Activated CD4-positive, alpha-beta T cell treated with anti-CD3 and anti-CD28 coated beads, Interleukin-10, Interleukin-2, amounts not matched to agents 100 ng/mL and 50 ng/mL, durations not matched to agents 16 hours and 8 hours (primary cell): ENCODE measurements around the gene MLEC.
A peak's percentile ranks its signal among the peaks of the same experiment; 100 is the strongest.

Source experiments
- DNase-seq: peaks from one replicate; pipeline ENCODE4 v3.0.0-alpha.2; 2020

Gene MLEC

GRCh38 chr12:120686690-120687577, at the start of gene MLEC:
TSS of gene MLEC (plus strand) at chr12:120687149. CDS start at chr12:120687297, 148 bp downstream.
- peak; percentile 99 for DNase-seq

- DNase-seq = peak; percentile 60
These were observed 46.9 kb upstream of the MLEC start, which contains the start of gene CABP1 for GRCh38 chr12:120639771-120640721. TSS of gene CABP1 (plus strand) at chr12:120640626. CDS start at chr12:120640686, 60 bp downstream.

- peak; percentile 39 for DNase-seq
These were observed 45.8 kb upstream of the MLEC start for GRCh38 chr12:120640861-120641833.

GRCh38 chr12:120642121-120642520, 44.8 kb upstream of the MLEC start:
- DNase-seq = no peak

- no peak for DNase-seq
These were observed 44.1 kb upstream of the MLEC start for GRCh38 chr12:120642826-120643225.

- no peak for DNase-seq
These were observed 43.4 kb upstream of the MLEC start for GRCh38 chr12:120643574-120643973.

- no peak for DNase-seq
These were observed 40.9 kb upstream of the MLEC start for GRCh38 chr12:120646044-120646443.

- DNase-seq = no peak
These were observed 39.6 kb upstream of the MLEC start for GRCh38 chr12:120647375-120647755.

GRCh38 chr12:120649442-120650232, 37.3 kb upstream of the MLEC start:
- DNase-seq = no peak

- DNase-seq = no peak
These were observed 36.7 kb upstream of the MLEC start for GRCh38 chr12:120650233-120650690.

- DNase-seq = no peak
These were observed 35.1 kb upstream of the MLEC start for GRCh38 chr12:120651821-120652220.

- no peak for DNase-seq
These were observed 34.1 kb upstream of the MLEC start for GRCh38 chr12:120652656-120653435.

GRCh38 chr12:120653611-120654010, 33.3 kb upstream of the MLEC start:
- DNase-seq = no peak

- no peak for DNase-seq
These were observed 32.3 kb upstream of the MLEC start for GRCh38 chr12:120654656-120655055.

- no peak for DNase-seq
These were observed 30.9 kb upstream of the MLEC start for GRCh38 chr12:120656008-120656407.

- DNase-seq = no peak
These were observed 28.4 kb upstream of the MLEC start for GRCh38 chr12:120658286-120659150.

- no peak for DNase-seq
These were observed 27.8 kb upstream of the MLEC start for GRCh38 chr12:120659151-120659525.

- DNase-seq = no peak
These were observed 25.5 kb upstream of the MLEC start for GRCh38 chr12:120661432-120661831.

GRCh38 chr12:120662879-120663278, 24.1 kb upstream of the MLEC start:
- DNase-seq = no peak
